Measurements from ENCODE around the gene NTF4. TPM values are rescaled to one million over a fixed set of nuclear protein-coding genes. Genes with fewer than 3 reads are reported as not detected.

The NTF4 gene
- total and polyA plus RNA-seq, 2 experiments from 2014 or later = 0.94 to 2.7 TPM

DNA sequence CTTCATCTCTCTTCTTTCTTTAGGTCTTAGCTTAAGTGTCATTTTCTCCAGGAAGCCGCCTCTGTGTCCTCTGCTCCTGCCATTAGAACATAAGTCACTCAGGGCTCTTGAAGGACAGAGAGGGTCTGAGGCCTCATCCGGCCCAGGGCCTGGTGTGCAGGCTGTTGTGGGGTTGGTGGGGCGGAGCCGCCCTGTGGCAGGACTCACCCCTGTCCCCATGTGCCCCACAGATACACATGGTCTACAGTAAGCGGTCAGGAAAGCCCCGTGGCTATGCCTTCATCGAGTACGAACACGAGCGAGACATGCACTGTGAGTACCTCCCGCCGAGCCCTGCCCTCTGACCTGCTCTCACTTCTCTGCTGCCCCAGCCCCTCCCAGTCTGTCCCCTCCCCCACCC, 36.5 kb upstream of the NTF4 start:
- no peak for TF ChIP-seq ETS1 (IDR thresholded peaks at IDR 0.05)
- no peak for TF ChIP-seq STAT1 (IDR thresholded peaks at IDR 0.05; ENCODE audit: unreplicated experiment)
- TF ChIP-seq JUNB (IDR thresholded peaks at IDR 0.05; ENCODE audit: unreplicated experiment) = no peak
- no peak for TF ChIP-seq ZNF114 (CRISPR knock-in tag; IDR thresholded peaks at IDR 0.05)
- TF ChIP-seq EZH2phosphoT487 (IDR thresholded peaks at IDR 0.05; ENCODE audit: unreplicated experiment) = no peak
- TF ChIP-seq NANOG (IDR thresholded peaks at IDR 0.05; ENCODE audit: borderline replicate concordance) = no peak
- no peak for TF ChIP-seq ZNF462 (CRISPR knock-in tag; IDR thresholded peaks at IDR 0.05)
- no peak for TF ChIP-seq CREB1 (CRISPR knock-in tag; IDR thresholded peaks at IDR 0.05; ENCODE audit: low read depth)
- TF ChIP-seq EZH2 (IDR thresholded peaks at IDR 0.05; ENCODE audit: low read depth, unreplicated experiment) = no peak
- no peaks in the 10 kb centered on the region for H3K4me1 ChIP-seq (ENCODE audit: insufficient read depth)
- H3K4me3 Mint-ChIP-seq = no peak overlapping the region; the same call in 2 of the 3 replicates
- no peaks in the 10 kb centered on the region for H3K27me3 ChIP-seq (ENCODE audit: insufficient read depth)
- no peak for DNase-seq (ENCODE audit: low spot score)
- H3K27me3 Mint-ChIP-seq (ENCODE audit: insufficient read depth, low read depth, poor library complexity) = peaks cover 11% of the 10 kb centered on the region
- H4K20me1 ChIP-seq (replicated peaks; ENCODE audit: insufficient read depth) = peaks cover 41% of the 10 kb centered on the region
- no peak for ATAC-seq
- peaks cover 33% of the 10 kb centered on the region for H3K36me3 ChIP-seq (ENCODE audit: insufficient read depth)
- no peak overlapping the region; the same call in 1 of the 2 replicates for H3K27ac ChIP-seq (ENCODE audit: low read depth)
- no peak overlapping the region for H3K27ac Mint-ChIP-seq
- no peak overlapping the region for H2AFZ ChIP-seq
- no peak overlapping the region for H3K4me2 ChIP-seq
- no peak overlapping the region for H3K4me3 ChIP-seq
- H3K9me3 Mint-ChIP-seq = no peaks in the 10 kb centered on the region; the same call in 2 of the 3 replicates
- H3K4me1 Mint-ChIP-seq = peaks cover 15% of the 10 kb centered on the region
- H3F3A ChIP-seq (replicated peaks; ENCODE audit: low read depth) = peaks cover 39% of the 10 kb centered on the region
- H3K36me3 Mint-ChIP-seq (ENCODE audit: low read depth) = peaks cover 90% of the 10 kb centered on the region
- peaks cover 18% of the 10 kb centered on the region for H3K79me2 ChIP-seq (replicated peaks; ENCODE audit: insufficient read depth)
- no peaks in the 10 kb centered on the region for H3K9me2 ChIP-seq (ENCODE audit: insufficient read depth)
